GM21526 (cell line): ENCODE results near the gene VPS13D.
"Not testable (repeated sequence)": the region's sequence is repeated elsewhere in the genome, so short reads cannot be mapped to it uniquely, and the experiment has no call there.

Experiments used
- ATAC-seq: cut with Tn5 transposase; IDR thresholded peaks from one replicate; pipeline ENCODE4 v1.9.1; 2021; ENCODE audit warnings: moderate library complexity; ENCODE audit not compliant: unreplicated experiment, low FRiP score

Gene VPS13D

DNA sequence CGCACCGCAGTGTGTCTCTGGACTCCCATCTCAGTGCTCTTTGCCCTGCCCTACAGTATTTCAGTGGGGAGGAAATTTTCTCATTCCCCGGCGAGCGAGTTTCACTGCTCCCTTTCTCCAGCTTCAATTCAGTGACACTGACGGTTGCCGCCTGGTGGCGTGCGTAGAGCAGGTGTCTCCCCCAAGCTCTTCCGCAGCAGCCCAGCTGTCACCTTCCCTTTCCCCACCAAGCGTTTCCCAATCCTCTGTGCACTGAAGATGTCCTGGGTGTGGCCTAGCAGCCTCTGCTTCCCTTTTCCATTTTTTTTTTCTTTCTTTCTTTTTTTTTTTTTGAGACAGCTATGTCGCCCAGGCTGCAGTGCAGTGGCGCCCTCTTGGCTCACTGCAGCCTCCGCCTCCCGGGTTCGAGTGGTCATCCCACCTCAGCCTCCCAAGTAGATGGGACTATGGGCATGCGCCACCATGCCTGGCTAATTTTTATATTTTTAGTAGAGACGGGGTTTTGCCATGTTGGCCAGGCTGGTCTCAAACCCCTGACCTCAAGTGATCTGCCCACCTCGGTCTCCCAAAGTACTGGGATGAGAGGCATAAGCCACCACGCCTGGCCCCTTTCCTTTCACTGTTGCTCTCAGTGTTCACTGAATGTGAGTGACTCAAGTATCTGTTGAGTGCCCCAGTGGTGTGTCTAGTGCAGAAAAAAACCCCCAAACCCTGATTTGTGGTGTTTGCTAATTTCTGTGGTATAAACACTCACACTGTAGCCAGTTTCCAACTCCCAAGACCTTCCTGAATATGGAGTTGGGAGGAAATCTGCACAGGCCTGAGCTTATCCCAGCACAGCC lies 33.0 kb upstream of the VPS13D start:
- ATAC-seq, result no peak

DNA sequence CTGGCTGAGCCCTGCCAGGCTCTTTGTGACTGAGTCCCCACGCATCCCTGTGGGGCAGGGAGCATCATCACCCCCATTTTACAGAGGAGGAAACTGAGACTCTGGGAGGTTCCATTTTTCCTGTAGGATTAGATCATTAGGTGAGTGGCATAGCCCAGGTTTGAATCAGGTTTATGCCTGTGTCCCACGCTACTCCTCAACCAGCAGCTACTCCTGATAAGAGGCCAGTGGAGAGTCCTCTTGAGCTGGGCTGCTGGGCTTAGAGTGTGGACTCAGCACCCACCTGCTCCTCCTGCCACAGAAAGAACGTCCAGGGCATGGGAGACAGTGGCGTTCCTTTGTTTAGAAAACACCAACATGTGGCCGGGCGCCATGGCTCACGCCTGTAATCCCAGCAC lies 32.3 kb upstream of the VPS13D start:
- ATAC-seq, result no peak

DNA sequence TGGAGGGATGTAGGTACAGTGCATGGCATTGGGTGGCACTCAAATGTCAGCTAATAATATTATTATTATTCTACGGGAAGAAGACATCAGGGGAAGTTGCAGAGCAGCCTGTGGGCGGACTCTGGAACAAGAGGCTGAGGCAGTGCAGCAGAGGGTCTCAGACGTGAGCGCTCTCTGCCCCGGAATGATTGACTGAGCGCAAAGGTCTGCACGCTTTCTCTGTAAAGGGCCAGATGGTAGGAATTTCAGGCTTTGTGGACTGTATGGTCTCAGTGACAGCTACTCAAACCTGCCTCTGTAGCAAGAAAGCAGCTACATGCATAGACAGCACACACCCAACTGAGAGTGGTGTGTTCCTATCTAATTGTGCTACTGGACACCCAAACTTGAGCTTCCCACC lies 29.6 kb upstream of the VPS13D start:
- ATAC-seq, result no peak

- no peak for ATAC-seq
Measured at GRCh38 chr1:12201352-12202189, 28.3 kb upstream of the VPS13D start.

DNA sequence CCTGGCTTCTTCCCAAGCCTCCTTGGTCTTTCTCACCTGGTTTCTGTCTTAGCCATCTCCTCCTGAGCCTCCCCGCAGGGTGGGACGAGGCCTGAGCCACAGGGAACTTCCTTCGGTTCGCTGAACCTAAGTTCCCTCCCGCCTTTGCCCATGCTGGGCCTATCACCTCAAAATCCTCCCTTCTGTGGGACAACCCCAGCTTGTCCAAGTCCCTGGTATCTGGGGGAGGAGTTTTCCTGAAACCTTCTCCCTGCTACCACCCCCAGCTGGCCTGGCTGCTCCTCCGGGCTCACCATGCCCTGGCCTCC lies 27.7 kb upstream of the VPS13D start:
- ATAC-seq, result no peak

GRCh38 chr1:12202577-12202976 lies 27.3 kb upstream of the VPS13D start:
- ATAC-seq, result no peak

GRCh38 chr1:12203216-12204007 lies 26.4 kb upstream of the VPS13D start:
- ATAC-seq, result no peak

DNA sequence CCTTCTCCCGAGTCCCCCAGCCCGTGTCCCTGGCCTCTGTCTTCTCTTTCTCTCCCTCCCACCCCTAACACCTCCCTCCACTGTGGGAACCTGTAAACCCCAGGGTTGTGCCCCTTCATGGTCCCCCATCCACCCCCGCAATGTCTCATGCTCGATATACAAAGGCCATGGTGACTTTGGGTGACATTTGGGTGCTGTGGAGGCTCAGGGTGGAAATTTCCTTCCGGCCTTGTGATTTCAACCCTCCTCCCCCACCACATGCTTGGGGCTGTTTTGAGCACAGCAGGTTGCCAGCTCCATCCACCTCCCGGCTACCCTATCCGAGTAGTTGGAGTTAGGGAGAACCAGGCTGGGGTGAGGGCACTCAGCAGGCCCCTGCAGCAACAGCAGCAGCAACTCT lies 25.7 kb upstream of the VPS13D start:
- ATAC-seq, result no peak

GRCh38 chr1:12204754-12205658 lies 24.8 kb upstream of the VPS13D start:
- ATAC-seq, result no peak

- ATAC-seq, result no peak
Measured at GRCh38 chr1:12206238-12206637, 23.6 kb upstream of the VPS13D start.

- no peak for ATAC-seq
Measured at GRCh38 chr1:12206792-12207424, 22.9 kb upstream of the VPS13D start.

- ATAC-seq, result no peak
Measured at GRCh38 chr1:12208271-12208670, 21.6 kb upstream of the VPS13D start.

DNA sequence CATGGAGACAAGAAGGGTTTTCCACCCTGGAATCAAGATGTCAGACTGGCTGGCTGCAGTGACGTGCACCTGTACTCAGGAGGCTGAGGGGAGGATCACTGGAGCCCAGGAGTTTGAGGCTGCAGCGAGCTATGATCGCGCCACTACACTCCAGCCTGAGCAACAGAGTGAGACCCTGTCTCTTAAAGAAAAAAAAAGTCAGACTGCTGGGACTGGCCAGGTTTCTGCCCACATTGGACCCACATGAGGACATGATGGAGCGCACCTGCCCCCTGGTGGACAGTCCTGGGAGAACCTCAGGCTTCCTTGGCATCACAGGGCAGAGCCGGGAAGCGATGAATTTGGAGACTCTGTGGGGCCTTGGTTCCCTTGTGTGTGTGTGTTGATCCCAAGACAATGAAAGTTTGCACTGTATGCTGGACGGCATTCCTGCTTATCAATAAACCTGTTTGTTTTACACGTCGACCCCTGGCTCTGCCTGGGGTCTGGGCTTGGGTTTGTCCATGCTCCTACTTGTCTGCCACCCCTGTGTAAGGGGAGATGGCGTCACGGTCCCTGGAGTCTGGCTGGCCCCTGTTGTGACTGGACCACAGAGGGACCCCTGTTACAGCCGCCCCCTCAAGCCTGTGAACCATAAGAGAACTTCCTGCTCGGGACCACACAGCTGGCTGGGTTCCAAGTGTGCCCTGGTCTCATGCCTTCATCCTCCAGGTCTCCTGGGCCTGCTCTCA lies 20.9 kb upstream of the VPS13D start:
- no peak for ATAC-seq

- ATAC-seq, result no peak
Measured at GRCh38 chr1:12209495-12209832, 20.4 kb upstream of the VPS13D start.

DNA sequence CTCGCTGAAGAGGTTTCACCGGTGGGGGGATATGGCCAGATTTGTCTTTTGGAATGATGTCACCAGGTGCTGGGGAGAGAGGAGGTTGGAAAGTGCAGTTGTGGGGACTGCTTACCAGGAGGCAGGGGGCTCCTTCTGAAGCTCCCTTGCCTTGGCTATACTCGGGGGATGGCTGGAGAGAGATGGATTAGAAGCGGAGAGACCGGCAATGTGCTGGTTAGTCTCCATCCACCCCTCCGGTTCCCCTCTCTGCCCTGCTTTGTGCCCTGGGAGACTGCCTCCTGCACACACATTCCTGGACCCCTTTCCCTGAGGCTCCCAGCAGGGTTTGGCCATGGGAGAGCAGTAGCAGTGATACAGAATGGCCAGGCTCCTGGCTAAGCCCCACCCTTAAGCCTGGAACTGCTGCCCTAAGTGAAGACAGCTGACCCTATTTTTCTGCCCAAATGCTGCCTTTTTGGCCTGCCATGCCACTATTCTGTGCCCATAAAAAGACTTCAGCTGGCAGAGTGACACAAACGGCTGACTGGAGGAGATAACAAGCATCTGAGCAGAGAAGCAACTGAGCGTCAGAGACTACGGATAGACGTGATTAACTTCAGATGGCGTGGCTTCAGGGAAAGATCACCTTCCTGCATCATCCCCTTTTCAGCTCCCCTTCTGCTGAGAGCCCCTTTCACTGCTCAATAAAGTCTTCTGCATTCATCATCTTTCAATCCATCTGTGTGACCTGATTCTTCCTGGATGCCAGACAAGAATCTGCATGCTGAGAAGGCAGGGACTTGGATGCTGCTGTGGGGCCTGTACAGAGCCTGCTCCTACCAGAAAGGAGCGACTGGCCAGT lies 14.5 kb upstream of the VPS13D start:
- no peak for ATAC-seq

DNA sequence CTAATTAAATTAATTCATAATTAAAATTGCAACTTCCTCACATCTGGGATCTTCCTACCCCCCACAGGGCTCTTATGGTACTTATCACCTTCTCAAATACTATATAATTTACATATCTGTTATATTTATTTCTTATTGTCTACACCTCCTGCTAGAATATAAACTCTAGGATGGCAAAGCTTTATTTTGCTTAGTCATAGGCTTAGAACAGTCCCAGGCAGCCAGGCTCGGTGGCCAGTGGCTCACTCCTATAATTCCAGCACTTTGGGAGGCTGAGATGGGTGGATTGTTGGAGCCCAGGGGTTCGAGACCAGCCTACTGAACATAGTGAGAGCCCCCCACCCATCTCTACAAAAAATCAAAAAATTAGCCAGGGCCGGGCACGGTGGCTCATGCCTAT lies 10.0 kb upstream of the VPS13D start:
- ATAC-seq, result no peak

DNA sequence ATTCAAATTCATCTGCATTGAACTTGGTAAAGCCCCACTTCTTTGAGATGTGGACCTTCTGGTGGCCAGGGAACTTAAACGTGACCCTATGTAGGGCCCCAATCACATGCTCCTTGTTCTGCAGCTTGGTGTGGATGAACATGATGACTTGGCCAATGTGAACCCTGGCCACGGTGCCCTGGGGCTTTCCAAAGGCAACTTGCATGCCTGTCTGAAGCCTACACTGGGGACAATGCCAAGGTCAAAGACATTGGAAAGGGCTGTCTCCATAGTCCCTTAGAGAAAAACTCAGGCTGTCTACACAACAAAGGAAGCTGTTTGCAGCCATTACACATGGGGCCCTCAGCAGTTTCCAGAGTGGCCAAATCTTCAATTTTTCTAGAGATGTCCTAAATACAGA lies 8.9 kb upstream of the VPS13D start:
- no peak for ATAC-seq

DNA sequence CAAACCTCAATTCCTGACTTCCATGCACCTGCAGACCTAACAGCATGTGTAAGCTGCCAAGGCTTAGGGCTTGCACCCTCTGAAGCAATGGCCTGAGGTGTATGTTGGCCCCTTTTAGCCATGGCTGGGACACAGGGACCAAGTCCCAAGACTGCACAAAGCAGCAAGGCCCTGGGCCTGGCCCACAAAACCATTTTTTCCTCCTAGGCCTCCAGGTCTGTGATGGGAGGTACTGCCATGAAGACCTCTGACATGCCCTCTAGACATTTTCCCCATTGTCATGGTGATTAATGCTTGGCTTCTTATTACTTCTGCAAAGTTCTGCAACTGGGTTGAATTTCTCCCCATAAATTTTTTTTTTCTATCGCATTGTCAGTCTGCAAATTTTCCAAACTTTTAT lies 7.1 kb upstream of the VPS13D start:
- ATAC-seq, result not testable (repeated sequence)
